CD4-positive, alpha-beta T cell treated with Interferon gamma for 1 hour (primary cell): ENCODE data around the gene PHETA1.
A peak's percentile ranks its signal among the peaks of the same experiment; 100 is the strongest.

Experiments used
- DNase-seq: peaks from one replicate; pipeline ENCODE4 v3.0.0-alpha.2; 2020

The PHETA1 gene

GRCh38 chr12:111319600-111320257 is 49.2 kb downstream of the PHETA1 start:
- no peak for DNase-seq

GRCh38 chr12:111318450-111318849 is 50.4 kb downstream of the PHETA1 start:
- no peak for DNase-seq

- DNase-seq: no peak
These were observed 52.2 kb downstream of the PHETA1 start for GRCh38 chr12:111316671-111317070.

GRCh38 chr12:111314953-111315539 is 53.8 kb downstream of the PHETA1 start:
- DNase-seq: peak; percentile 9

- peak; percentile 54 for DNase-seq
These were observed 55.0 kb downstream of the PHETA1 start for GRCh38 chr12:111313833-111314259.

GRCh38 chr12:111312708-111313107 is 56.2 kb downstream of the PHETA1 start:
- no peak for DNase-seq

- DNase-seq: no peak
These were observed 56.9 kb downstream of the PHETA1 start for GRCh38 chr12:111312016-111312415.

- DNase-seq: no peak
These were observed 57.9 kb downstream of the PHETA1 start for GRCh38 chr12:111311011-111311410.
